ENCODE measurements around the gene LRCH1.
"Not testable (repeated sequence)": the region's sequence is repeated elsewhere in the genome, so short reads cannot be mapped to it uniquely, and the experiment has no call there.

Gene LRCH1

DNA sequence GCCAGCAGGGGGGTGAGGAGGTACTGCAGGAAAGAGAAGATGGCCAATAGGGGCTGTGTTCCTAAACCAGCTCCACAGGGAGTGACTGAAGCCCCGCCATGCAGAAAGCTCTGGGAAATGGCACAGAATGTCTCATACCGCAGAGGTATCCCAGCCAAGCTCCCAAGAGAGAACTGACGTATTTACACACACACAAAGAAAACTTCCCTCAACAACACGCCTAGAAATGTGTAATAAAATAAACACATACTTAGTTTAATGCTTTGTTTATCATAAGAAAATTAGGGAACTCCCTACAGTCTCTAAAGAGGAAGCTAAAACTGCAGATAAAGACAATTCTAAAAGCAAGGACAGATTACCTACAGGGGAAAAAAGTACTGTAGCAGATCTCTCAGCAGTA lies 204.0 kb downstream of the LRCH1 start:
- H3K4me3 ChIP-seq (ENCODE audit: low read depth, low read length), result no peak overlapping the region
- no peaks in the 10 kb centered on the region for H3K36me3 ChIP-seq (ENCODE audit: control insufficient read depth, insufficient read depth, low read length)
- no peaks in the 10 kb centered on the region for H3K9me3 ChIP-seq (ENCODE audit: control insufficient read depth, insufficient read depth, low read length)
- no peaks in the 10 kb centered on the region for H3K27me3 ChIP-seq (ENCODE audit: control insufficient read depth, insufficient read depth, low read length)
- peaks cover 7% of the 10 kb centered on the region for H3K4me1 ChIP-seq (ENCODE audit: control insufficient read depth, insufficient read depth, low read length)
- H3K9ac ChIP-seq (ENCODE audit: low read depth, low read length), result no peak overlapping the region
- H3K27ac ChIP-seq (ENCODE audit: low read depth, low read length), result no peak overlapping the region

DNA sequence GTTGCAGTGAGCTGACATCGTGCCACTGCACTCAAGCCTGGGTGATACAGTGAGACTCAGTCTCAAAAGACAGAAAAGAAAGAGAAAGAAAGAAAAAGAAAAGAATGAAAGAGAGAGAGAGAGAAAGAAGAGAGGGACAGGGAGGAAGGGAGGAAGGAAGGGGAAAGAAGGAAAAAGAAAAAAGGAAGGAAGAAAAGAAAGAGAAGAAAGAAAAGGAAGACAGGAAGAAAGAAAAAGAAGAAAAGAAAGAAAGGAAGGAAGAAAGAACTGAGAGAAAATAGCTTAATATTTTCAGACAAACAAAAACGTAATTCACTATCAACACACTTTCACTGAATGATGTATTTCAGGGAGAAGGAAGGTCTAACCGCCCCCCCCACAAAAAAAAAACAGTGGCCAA lies 204.7 kb downstream of the LRCH1 start:
- Histone ChIP-seq H3K9me3 (ENCODE audit: control insufficient read depth, insufficient read depth, low read length) (no peaks in the 10 kb centered on the region), H3K4me1 (ENCODE audit: control insufficient read depth, insufficient read depth, low read length) (peaks cover 7% of the 10 kb centered on the region), H3K9ac (ENCODE audit: low read depth, low read length) (no peak overlapping the region), H3K27me3 (ENCODE audit: control insufficient read depth, insufficient read depth, low read length) (no peaks in the 10 kb centered on the region), H3K36me3 (ENCODE audit: control insufficient read depth, insufficient read depth, low read length) (no peaks in the 10 kb centered on the region), H3K4me3 (ENCODE audit: low read depth, low read length) (no peak overlapping the region), H3K27ac (ENCODE audit: low read depth, low read length) (no peak overlapping the region)

DNA sequence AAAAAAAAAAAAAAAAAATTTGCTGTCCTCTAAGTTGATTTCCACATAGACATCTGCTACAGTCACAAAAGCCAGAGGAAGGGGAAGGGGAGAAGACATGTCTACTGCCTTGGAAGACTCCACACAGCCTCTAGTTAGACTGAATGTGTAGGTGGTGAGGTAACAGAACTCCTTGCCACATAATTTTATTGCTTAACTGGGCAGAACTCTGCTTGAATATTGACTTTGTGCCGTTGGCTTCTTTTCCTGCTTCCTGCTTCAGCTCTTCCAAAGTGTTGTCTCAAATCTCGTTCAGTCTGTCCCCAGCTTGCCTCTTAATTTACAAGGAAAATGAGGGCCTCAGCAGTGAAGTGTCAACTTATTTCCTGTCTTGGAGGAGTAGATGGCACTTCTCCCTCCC lies 206.9 kb downstream of the LRCH1 start:
- Histone ChIP-seq H3K27me3 (ENCODE audit: control insufficient read depth, insufficient read depth, low read length) (no peaks in the 10 kb centered on the region), H3K9ac (ENCODE audit: low read depth, low read length) (no peak overlapping the region), H3K9me3 (ENCODE audit: control insufficient read depth, insufficient read depth, low read length) (no peaks in the 10 kb centered on the region), H3K36me3 (ENCODE audit: control insufficient read depth, insufficient read depth, low read length) (no peaks in the 10 kb centered on the region), H3K4me3 (ENCODE audit: low read depth, low read length) (no peak overlapping the region), H3K27ac (ENCODE audit: low read depth, low read length) (no peak overlapping the region), H3K4me1 (ENCODE audit: control insufficient read depth, insufficient read depth, low read length) (peaks cover 10% of the 10 kb centered on the region)

DNA sequence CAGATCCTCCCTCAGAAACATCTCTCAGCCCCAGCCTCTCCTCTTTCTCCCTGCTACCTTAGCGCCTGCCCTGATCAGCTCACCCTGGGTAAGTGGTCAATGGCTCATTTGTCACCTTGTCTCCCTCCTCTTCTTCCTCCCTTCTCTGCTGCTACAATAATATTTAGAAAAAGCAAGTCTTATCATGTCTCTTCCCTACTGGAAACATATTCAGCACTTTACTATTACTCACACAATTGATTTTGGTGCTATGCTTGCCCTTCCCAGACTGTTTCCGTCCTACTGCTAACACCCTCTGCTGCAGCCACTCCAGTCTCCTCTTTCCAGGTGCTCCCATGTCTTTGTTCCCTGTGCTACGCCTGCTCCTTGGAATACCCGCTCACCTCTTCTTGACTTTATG lies 208.2 kb downstream of the LRCH1 start:
- H3K27me3 ChIP-seq (ENCODE audit: control insufficient read depth, insufficient read depth, low read length), result no peaks in the 10 kb centered on the region
- H3K4me3 ChIP-seq (ENCODE audit: low read depth, low read length), result no peak overlapping the region
- H3K9me3 ChIP-seq (ENCODE audit: control insufficient read depth, insufficient read depth, low read length), result no peaks in the 10 kb centered on the region
- H3K36me3 ChIP-seq (ENCODE audit: control insufficient read depth, insufficient read depth, low read length), result no peaks in the 10 kb centered on the region
- H3K4me1 ChIP-seq (ENCODE audit: control insufficient read depth, insufficient read depth, low read length), result peaks cover 10% of the 10 kb centered on the region
- H3K27ac ChIP-seq (ENCODE audit: low read depth, low read length), result no peak overlapping the region
- no peak overlapping the region for H3K9ac ChIP-seq (ENCODE audit: low read depth, low read length)

DNA sequence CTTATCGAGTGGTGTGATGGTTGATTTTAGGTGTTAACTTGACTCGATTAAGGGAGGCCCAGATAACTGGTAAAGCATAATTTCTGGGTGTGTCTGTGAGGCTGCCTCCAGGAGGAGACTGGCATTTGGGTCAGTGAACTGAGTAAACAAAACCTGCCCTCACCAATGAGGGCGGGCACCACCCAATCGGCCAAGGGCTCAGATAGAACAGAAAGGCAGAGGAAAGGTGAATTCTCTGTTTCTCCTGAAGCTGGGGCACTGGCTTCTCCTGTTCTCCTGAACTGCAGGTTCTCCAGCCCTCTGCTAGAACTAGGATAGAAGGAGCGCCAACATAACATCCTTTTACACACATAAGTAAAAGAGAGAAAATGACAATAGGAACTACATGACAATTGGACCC lies 208.9 kb downstream of the LRCH1 start:
- Histone ChIP-seq H3K4me3 (ENCODE audit: low read depth, low read length) (no peak overlapping the region), H3K36me3 (ENCODE audit: control insufficient read depth, insufficient read depth, low read length) (no peaks in the 10 kb centered on the region), H3K27me3 (ENCODE audit: control insufficient read depth, insufficient read depth, low read length) (no peaks in the 10 kb centered on the region), H3K4me1 (ENCODE audit: control insufficient read depth, insufficient read depth, low read length) (peaks cover 8% of the 10 kb centered on the region), H3K9me3 (ENCODE audit: control insufficient read depth, insufficient read depth, low read length) (no peaks in the 10 kb centered on the region), H3K9ac (ENCODE audit: low read depth, low read length) (no peak overlapping the region), H3K27ac (ENCODE audit: low read depth, low read length) (no peak overlapping the region)

DNA sequence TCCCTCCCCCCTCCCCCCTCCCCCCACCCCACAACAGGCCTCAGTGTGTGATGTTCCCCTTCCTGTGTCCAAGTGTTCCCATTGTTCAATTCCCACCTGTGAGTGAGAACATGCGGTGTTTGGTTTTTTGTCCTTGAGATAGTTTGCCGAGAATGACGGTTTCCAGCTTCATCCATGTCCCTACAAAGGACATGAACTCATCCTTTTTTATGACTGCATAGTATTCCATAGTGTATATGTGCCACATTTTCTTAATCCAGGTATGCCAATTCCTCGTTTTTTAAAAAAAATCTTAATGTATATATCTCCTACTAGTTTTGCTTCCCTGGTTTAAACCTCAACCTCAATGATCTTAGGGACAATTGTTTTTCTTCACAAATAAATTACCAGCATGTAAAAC lies 217.0 kb downstream of the LRCH1 start:
- not testable (repeated sequence) for H3K27ac ChIP-seq (ENCODE audit: low read depth, low read length); H3K27me3 ChIP-seq (ENCODE audit: control insufficient read depth, insufficient read depth, low read length); H3K4me1 ChIP-seq (ENCODE audit: control insufficient read depth, insufficient read depth, low read length); H3K9ac ChIP-seq (ENCODE audit: low read depth, low read length); H3K4me3 ChIP-seq (ENCODE audit: low read depth, low read length); H3K9me3 ChIP-seq (ENCODE audit: control insufficient read depth, insufficient read depth, low read length)
- H3K36me3 ChIP-seq (ENCODE audit: control insufficient read depth, insufficient read depth, low read length), result peaks cover 27% of the 10 kb centered on the region

DNA sequence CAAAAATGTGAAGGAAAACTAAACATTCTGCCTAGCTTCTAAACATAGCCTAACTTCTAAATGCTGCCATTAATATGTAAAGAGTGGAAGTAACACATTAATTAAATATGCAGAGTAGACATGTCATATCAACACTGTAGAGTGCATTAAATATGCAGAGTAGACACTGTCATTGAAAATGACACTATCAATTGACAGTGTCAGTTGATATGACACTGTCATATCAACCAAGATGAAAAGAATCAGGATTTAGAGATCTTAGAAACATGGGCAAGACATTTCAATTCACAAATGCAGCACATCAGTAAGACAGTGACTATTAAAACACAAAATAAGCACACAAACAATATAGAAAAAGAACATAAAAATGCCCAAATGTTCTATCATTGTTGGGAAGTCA lies 218.7 kb downstream of the LRCH1 start:
- peaks cover 7% of the 10 kb centered on the region; the same call in 1 of the 2 replicates for H3K4me1 ChIP-seq (ENCODE audit: control insufficient read depth, insufficient read depth, low read length)
- H3K27ac ChIP-seq (ENCODE audit: low read depth, low read length), result no peak overlapping the region
- H3K9ac ChIP-seq (ENCODE audit: low read depth, low read length), result no peak overlapping the region
- H3K9me3 ChIP-seq (ENCODE audit: control insufficient read depth, insufficient read depth, low read length), result no peaks in the 10 kb centered on the region
- H3K27me3 ChIP-seq (ENCODE audit: control insufficient read depth, insufficient read depth, low read length), result no peaks in the 10 kb centered on the region
- peaks cover 44% of the 10 kb centered on the region for H3K36me3 ChIP-seq (ENCODE audit: control insufficient read depth, insufficient read depth, low read length)
- no peak overlapping the region for H3K4me3 ChIP-seq (ENCODE audit: low read depth, low read length)

DNA sequence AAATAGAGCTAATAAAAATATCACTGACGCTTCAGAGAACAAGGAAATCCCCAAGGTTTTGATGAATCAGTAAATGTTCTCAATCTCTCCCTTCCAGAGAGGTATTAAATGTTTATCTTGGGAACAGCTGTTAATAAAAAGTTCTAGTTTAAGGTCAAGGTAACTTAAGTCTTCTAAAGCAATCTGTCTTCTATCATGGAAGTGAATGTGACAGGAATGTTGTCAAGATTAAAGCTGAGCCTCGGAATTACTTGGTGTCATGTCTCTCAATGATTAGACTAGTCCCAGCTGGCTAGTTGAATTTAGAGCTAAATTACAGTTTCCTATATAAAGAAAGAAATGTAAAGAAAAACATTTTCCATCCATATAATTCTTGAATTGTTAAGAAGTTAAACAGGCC lies 220.6 kb downstream of the LRCH1 start:
- Histone ChIP-seq H3K36me3 (ENCODE audit: control insufficient read depth, insufficient read depth, low read length) (peaks cover 62% of the 10 kb centered on the region), H3K4me3 (ENCODE audit: low read depth, low read length) (no peak overlapping the region), H3K4me1 (ENCODE audit: control insufficient read depth, insufficient read depth, low read length) (peaks cover 7% of the 10 kb centered on the region; the same call in 1 of the 2 replicates), H3K27me3 (ENCODE audit: control insufficient read depth, insufficient read depth, low read length) (no peaks in the 10 kb centered on the region), H3K9me3 (ENCODE audit: control insufficient read depth, insufficient read depth, low read length) (no peaks in the 10 kb centered on the region), H3K9ac (ENCODE audit: low read depth, low read length) (no peak overlapping the region), H3K27ac (ENCODE audit: low read depth, low read length) (no peak overlapping the region)

DNA sequence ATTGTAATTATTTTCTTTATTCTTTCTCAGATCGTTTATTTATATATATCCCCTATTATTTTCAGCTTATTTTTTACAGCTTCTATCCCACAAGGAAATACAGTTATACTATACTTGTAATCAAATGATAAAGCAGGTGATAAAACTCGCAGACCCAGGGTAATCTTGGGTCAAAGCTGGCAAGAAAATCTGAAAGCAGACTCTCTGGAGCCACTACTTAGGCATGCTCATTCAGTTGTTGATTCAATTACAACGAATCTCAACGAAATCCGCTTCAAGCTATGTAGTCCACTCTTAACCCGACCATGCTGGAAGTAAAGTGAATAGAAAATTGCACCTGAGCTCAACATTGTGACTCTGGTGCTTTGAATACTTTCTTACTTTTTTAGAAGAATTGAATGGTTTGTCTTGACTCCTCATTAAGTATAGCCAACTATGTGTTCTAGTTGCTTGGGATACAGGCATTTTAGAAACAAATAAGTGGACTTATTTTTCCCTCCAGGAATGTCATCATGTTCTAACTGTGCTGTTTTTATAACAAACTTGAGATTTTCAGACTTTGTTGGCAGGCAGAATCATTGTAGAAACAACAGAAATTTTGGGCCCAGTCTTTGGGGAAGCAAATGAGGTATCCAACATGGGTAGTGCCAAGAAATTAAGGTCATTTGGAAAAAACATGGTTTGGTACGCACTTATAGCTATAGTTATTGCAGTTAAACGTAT lies 222.6 kb downstream of the LRCH1 start:
- Histone ChIP-seq H3K9me3 (ENCODE audit: control insufficient read depth, insufficient read depth, low read length) (no peaks in the 10 kb centered on the region), H3K9ac (ENCODE audit: low read depth, low read length) (no peak overlapping the region), H3K4me3 (ENCODE audit: low read depth, low read length) (no peak overlapping the region), H3K4me1 (ENCODE audit: control insufficient read depth, insufficient read depth, low read length) (peaks cover 12% of the 10 kb centered on the region; the same call in 1 of the 2 replicates), H3K36me3 (ENCODE audit: control insufficient read depth, insufficient read depth, low read length) (peaks cover 80% of the 10 kb centered on the region), H3K27ac (ENCODE audit: low read depth, low read length) (no peak overlapping the region), H3K27me3 (ENCODE audit: control insufficient read depth, insufficient read depth, low read length) (no peaks in the 10 kb centered on the region)

DNA sequence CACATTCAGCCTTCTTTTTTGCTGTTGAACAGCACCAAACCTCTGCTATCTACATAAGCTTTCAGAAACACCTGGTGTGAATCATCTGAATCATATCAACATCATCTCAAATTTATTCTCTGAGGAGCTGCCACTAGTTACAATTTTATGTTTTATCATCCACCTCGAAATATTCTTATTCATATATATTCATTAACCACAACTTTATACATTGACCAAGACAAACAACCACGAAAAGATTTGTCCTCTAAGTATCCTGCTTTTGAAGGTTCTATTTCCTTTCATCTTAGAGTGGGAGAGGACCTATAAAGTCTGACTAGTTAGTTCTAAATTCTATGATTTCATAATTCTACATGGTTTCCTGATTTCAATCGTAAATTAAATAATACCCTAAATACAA lies 225.1 kb downstream of the LRCH1 start:
- no peaks in the 10 kb centered on the region for H3K9me3 ChIP-seq (ENCODE audit: control insufficient read depth, insufficient read depth, low read length)
- peaks cover 12% of the 10 kb centered on the region; the same call in 1 of the 2 replicates for H3K4me1 ChIP-seq (ENCODE audit: control insufficient read depth, insufficient read depth, low read length)
- no peak overlapping the region for H3K9ac ChIP-seq (ENCODE audit: low read depth, low read length)
- H3K36me3 ChIP-seq (ENCODE audit: control insufficient read depth, insufficient read depth, low read length), result peaks cover 91% of the 10 kb centered on the region
- H3K4me3 ChIP-seq (ENCODE audit: low read depth, low read length), result no peak overlapping the region
- no peaks in the 10 kb centered on the region for H3K27me3 ChIP-seq (ENCODE audit: control insufficient read depth, insufficient read depth, low read length)
- no peak overlapping the region for H3K27ac ChIP-seq (ENCODE audit: low read depth, low read length)

DNA sequence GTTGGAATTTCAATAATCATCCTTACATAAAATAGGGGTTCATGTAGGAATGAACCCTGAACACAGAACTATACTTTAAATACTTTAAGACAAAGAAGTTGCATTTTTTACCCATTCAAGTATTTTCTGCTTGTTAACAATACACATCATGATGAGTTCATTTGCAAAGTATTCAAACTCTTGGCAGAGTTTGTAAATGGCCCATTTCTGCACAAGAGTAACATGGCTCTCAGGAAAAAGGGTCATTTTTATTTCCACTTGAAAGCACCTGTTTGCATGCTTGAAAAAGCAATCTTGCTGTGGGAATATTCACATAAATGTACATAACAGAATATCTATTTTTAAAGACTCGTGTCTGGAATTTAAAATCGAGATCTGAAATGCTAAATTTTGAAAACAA lies 225.9 kb downstream of the LRCH1 start:
- H3K4me3 ChIP-seq (ENCODE audit: low read depth, low read length), result no peak overlapping the region
- H3K27me3 ChIP-seq (ENCODE audit: control insufficient read depth, insufficient read depth, low read length), result no peaks in the 10 kb centered on the region
- H3K9me3 ChIP-seq (ENCODE audit: control insufficient read depth, insufficient read depth, low read length), result no peaks in the 10 kb centered on the region
- peaks cover 12% of the 10 kb centered on the region; the same call in 1 of the 2 replicates for H3K4me1 ChIP-seq (ENCODE audit: control insufficient read depth, insufficient read depth, low read length)
- H3K27ac ChIP-seq (ENCODE audit: low read depth, low read length), result no peak overlapping the region
- no peak overlapping the region for H3K9ac ChIP-seq (ENCODE audit: low read depth, low read length)
- H3K36me3 ChIP-seq (ENCODE audit: control insufficient read depth, insufficient read depth, low read length), result peaks cover 91% of the 10 kb centered on the region
